Stimulated activated naive CD8-positive, alpha-beta T cell treated with anti-CD3 and anti-CD28 coated beads, Interleukin-15, amount 100 ng/mL, for 72 hours (primary cell): Measurements from ENCODE around the gene CFAP45.

ENCODE experiments used
- ATAC-seq: fragments of 150-1000 bp; cut with Tn5 transposase; 2 replicates; pipeline ENCODE4 v1.10.0; 2021; ENCODE audit warnings: mild to moderate bottlenecking, moderate library complexity
- DNase-seq, 2 donors: peaks; one replicate each; pipeline ENCODE4 v3.0.0; 2021 to 2022
- H3K27ac Mint-ChIP-seq, 2 donors: one replicate each; pipeline ENCODE4 v1.8.0; 2022; ENCODE audit warnings: mild to moderate bottlenecking in 2 of 2, mixed read lengths in 2 of 2, moderate library complexity in 2 of 2
- H3K27me3 Mint-ChIP-seq: one replicate; pipeline ENCODE4 v1.8.0; 2022; ENCODE audit warnings: mixed read lengths
- H3K4me1 Mint-ChIP-seq: one replicate; pipeline ENCODE4 v1.8.0; 2022; ENCODE audit warnings: mild to moderate bottlenecking, mixed read lengths
- H3K4me3 Mint-ChIP-seq, 2 donors: one replicate each; pipeline ENCODE4 v1.8.0; 2022; ENCODE audit warnings: mild to moderate bottlenecking in 2 of 2, mixed read lengths in 2 of 2, moderate library complexity in 1 of 2
- H3K9me3 Mint-ChIP-seq, 2 donors: one replicate each; pipeline ENCODE4 v1.8.0; 2022; ENCODE audit warnings: mixed read lengths in 2 of 2

The CFAP45 gene

GRCh38 chr1:159827549-159827948 lies 72.4 kb downstream of the CFAP45 start:
- Mint-ChIP-seq H3K4me3 (peak overlapping the region in 1 of 2 donors; percentile 64), H3K27me3 (peaks cover 23% of the 10 kb centered on the region), H3K27ac (peak overlapping the region in 1 of 2 donors; percentile 98), H3K4me1 (peaks cover 64% of the 10 kb centered on the region), H3K9me3 (no peaks in the 10 kb centered on the region)
- peak in 1 of 2 donors; percentile 13 for DNase-seq
- ATAC-seq: no peak

- H3K4me1 Mint-ChIP-seq: peaks cover 64% of the 10 kb centered on the region
- ATAC-seq (peak; percentile 10), DNase-seq (peak in 1 of 2 donors; percentile 22)
- peaks cover 27% of the 10 kb centered on the region for H3K27me3 Mint-ChIP-seq
- H3K4me3 Mint-ChIP-seq: peak overlapping the region; percentile 42 to 64
- H3K27ac Mint-ChIP-seq: peak overlapping the region; percentile 64 to 98
- H3K9me3 Mint-ChIP-seq: no peaks in the 10 kb centered on the region
Measured at GRCh38 chr1:159827102-159827490, 72.9 kb downstream of the CFAP45 start.

DNA sequence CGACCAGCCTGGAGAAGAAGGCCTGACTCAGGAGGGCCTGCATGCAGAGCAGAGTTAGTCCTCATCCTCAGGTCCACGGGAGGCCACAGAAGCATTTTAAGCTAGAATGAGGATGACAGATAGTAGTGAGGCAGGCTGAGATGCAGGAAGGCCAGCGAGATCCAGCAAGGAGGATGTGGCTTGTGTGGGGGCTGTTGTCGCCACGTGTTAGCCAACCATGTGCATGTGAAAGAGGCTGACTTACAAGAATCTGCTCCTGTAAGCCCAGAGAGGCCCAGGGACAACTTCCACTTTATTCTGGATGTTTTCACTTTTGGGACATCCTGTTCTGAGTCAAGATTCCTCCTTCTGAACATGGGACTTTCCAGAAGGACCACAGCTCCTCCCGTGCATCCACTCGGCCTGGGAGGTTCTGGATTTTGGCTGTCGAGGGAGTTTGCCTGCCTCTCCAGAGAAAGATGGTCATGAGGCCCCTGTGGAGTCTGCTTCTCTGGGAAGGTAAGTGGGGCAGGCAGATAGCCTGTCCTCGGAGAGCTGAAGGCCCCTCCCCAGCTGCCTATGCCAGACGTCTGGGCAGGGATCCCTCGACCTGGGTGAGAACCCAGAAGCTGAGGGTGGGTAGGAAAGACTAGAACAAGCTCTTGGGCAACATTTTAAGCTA lies 73.4 kb downstream of the CFAP45 start, which contains the start of gene SLAMF8:
Gene SLAMF8, plus strand, starts transcription at position 433 of the 661 bp plus-strand sequence. Its CDS starts 26 bp downstream, at position 459.
- peak; percentile 69 to 84 for DNase-seq
- Mint-ChIP-seq H3K9me3 (no peaks in the 10 kb centered on the region), H3K4me1 (peaks cover 64% of the 10 kb centered on the region), H3K27me3 (peaks cover 32% of the 10 kb centered on the region), H3K27ac (peak within 1 kb of the TSS; percentile 64 to 98), H3K4me3 (peak within 1 kb of the TSS; percentile 42 to 64)
- ATAC-seq: peak; percentile 94

DNA sequence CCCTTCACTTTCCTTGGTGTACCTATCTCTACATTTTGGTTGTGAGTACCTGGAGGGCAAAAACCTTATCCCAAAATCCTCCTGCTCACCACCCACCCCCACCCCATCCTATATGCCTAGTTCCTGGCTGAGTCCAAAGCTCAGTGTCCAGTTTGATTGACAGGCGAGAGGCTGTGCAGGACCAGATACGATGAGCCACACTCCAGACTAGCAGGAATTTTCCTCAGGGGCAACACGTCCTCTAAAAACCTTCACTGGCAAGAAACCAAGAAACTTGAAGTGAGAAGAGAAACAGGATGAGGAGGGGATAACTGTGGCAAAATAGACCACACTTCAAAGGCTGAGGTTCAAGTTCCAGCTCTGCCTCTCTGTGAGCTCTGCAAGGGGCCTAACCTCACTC lies 74.4 kb downstream of the CFAP45 start:
- peak overlapping the region in 1 of 2 donors; percentile 37 for H3K4me3 Mint-ChIP-seq
- ATAC-seq (no peak), DNase-seq (no peak)
- H3K27me3 Mint-ChIP-seq: peaks cover 32% of the 10 kb centered on the region
- peak overlapping the region; percentile 28 to 64 for H3K27ac Mint-ChIP-seq
- H3K4me1 Mint-ChIP-seq: peaks cover 71% of the 10 kb centered on the region
- H3K9me3 Mint-ChIP-seq: no peaks in the 10 kb centered on the region

DNA sequence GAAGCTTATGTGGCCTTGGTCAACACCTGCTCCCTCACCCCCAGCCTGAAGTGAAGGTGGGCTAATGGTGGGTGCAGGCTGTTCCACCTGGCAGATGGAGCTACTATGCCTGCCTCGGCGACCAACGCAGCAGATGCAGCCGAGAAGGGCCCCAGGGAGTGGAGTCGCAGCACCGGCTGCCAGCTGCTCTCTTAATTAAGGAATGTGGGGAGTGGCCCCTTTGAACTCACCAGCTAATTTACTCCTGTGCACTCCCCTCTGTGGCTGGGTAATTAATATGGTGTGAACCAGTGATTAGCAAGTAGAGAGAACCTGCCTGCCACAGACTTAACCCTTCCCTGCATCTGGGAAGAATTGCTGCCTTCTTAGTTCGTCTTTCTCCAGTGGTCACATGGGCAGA lies 76.6 kb downstream of the CFAP45 start:
- DNase-seq: no peak
- H3K9me3 Mint-ChIP-seq: no peaks in the 10 kb centered on the region
- no peak overlapping the region for H3K27ac Mint-ChIP-seq
- H3K4me3 Mint-ChIP-seq: no peak overlapping the region
- H3K27me3 Mint-ChIP-seq: peaks cover 32% of the 10 kb centered on the region
- ATAC-seq: no peak
- peaks cover 75% of the 10 kb centered on the region for H3K4me1 Mint-ChIP-seq
